Cardiac muscle cell (in vitro differentiated cells and primary cell): Measurements from ENCODE around the gene CATSPERD. TPM values are rescaled to one million over a fixed set of nuclear protein-coding genes. Genes with fewer than 3 reads are reported as not detected.

Source experiments
- DNase-seq, 2 donors: peaks; one replicate each; pipeline versions ENCODE4 v3.0.0 to v3.0.0-alpha.2; 2010 to 2017; ENCODE audit warnings: low read depth in 1 of 2, low spot score in 1 of 2
- H3K27ac ChIP-seq: fragments of 200-600 bp; sonication (generic); 2 replicates; pipeline ENCODE4 v1.5.1; 2016
- H3K27me3 ChIP-seq: fragments of 200-600 bp; sonication (generic); 2 replicates; pipeline ENCODE4 v1.6.0; 2016; ENCODE audit warnings: control low read depth
- H3K36me3 ChIP-seq: fragments of 200-600 bp; sonication (generic); 2 replicates; pipeline ENCODE4 v1.5.1; 2016; ENCODE audit warnings: control low read depth
- H3K4me1 ChIP-seq: fragments of 200-600 bp; sonication (generic); 2 replicates; pipeline ENCODE4 v1.8.1; 2017; ENCODE audit warnings: low read depth, mild to moderate bottlenecking, mixed run types
- H3K4me3 ChIP-seq: fragments of 200-600 bp; sonication (generic); 2 replicates; pipeline ENCODE4 v1.5.1; 2016; ENCODE audit warnings: mild to moderate bottlenecking
- H3K9me3 ChIP-seq: fragments of 200-600 bp; sonication (generic); 2 replicates; pipeline ENCODE4 v1.5.1; 2017; ENCODE audit warnings: low read depth, mild to moderate bottlenecking, control low read depth
- polyA plus RNA-seq: library from polyadenylated mRNA; unstranded; fragments of >200 nt; fragmentation: Nextera tagmentation; extraction: Ambion mirVana; gene quantifications from 2 replicates; pipeline ENCODE4 v1.2.1, GENCODE V29; 2016
- total RNA-seq: library from RNA; depleted of rRNA; stranded (reverse); fragments of >200 nt; gene quantifications from 2 replicates; pipeline ENCODE4 v1.2.3, GENCODE V29; 2016
- TF ChIP-seq, protein P1 (sequence below): IDR thresholded peaks from 2 replicates; pipeline ENCODE4 v1.5.1; 2012; ENCODE audit warnings: low read depth, mild to moderate bottlenecking, low read length

The CATSPERD gene
- total and polyA plus RNA-seq, 2 experiments from 2014 or later = not detected

DNA sequence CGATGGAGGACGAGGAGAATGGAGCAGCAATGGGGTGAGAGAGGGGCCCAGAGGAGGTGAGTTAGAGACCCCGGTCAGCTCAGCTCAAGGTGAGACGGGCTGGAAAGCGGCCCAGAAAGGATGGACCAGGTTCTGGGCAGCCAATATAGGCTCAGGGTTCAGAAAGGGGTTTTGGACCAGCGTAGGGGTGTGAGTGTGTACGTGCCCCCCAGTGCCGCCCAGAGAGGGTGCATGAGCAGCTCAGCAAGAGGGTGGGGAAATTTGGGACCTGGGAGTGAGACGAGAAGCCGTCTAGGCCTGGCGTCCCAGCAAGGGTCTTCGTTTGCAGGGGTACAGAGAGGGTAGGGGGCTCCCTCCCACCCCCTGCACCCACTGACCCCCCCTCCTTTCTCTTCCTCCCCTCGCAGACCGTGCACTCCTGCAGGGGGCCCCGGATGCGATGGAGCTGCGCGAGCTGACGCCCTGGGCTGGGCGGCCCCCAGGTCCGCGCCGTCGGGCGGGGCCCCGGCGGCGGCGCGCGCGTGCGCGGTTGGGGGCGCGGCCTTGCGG, 107.0 kb downstream of the CATSPERD start:
- Histone ChIP-seq H3K9me3 (no peaks in the 10 kb centered on the region), H3K27ac (peak overlapping the region; percentile 99), H3K4me1 (peaks cover 16% of the 10 kb centered on the region), H3K27me3 (no peaks in the 10 kb centered on the region), H3K4me3 (peak overlapping the region; percentile 49), H3K36me3 (no peaks in the 10 kb centered on the region)
- DNase-seq = no peak
- TF ChIP-seq, protein P1, sequence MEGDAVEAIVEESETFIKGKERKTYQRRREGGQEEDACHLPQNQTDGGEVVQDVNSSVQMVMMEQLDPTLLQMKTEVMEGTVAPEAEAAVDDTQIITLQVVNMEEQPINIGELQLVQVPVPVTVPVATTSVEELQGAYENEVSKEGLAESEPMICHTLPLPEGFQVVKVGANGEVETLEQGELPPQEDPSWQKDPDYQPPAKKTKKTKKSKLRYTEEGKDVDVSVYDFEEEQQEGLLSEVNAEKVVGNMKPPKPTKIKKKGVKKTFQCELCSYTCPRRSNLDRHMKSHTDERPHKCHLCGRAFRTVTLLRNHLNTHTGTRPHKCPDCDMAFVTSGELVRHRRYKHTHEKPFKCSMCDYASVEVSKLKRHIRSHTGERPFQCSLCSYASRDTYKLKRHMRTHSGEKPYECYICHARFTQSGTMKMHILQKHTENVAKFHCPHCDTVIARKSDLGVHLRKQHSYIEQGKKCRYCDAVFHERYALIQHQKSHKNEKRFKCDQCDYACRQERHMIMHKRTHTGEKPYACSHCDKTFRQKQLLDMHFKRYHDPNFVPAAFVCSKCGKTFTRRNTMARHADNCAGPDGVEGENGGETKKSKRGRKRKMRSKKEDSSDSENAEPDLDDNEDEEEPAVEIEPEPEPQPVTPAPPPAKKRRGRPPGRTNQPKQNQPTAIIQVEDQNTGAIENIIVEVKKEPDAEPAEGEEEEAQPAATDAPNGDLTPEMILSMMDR = no peak

DNA sequence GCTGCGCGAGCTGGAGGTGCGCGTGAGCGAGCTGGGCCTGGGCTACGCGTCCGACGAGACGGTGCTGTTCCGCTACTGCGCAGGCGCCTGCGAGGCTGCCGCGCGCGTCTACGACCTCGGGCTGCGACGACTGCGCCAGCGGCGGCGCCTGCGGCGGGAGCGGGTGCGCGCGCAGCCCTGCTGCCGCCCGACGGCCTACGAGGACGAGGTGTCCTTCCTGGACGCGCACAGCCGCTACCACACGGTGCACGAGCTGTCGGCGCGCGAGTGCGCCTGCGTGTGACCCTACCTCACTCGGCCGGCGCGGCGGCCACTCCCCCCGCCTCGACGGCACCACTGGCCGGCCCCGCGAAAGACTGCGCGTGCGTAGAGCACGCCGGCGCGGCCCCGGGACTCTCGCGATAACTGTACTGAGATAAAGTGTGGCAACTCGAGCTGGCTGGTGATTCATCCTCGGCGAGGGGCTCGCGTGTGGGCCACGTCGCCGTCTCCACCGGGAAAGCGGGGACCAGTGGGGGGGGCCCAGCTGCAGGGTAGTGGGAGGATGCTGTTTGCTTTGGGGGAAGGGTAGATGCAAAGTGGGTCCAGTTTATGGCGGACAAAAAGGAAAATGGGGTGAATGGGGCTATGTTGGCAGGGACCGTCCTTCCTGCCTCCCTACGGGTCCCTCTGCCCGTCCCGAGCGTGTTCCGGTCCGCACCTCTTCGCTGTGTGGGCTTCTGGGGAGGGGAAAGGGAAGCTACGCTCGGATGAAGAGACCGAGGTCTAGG, 107.6 kb downstream of the CATSPERD start:
- TF ChIP-seq, protein P1 = no peak
- Histone ChIP-seq H3K9me3 (no peaks in the 10 kb centered on the region), H3K27me3 (no peaks in the 10 kb centered on the region), H3K27ac (peak overlapping the region; percentile 99), H3K4me3 (peak overlapping the region; percentile 49), H3K36me3 (no peaks in the 10 kb centered on the region), H3K4me1 (peaks cover 16% of the 10 kb centered on the region)
- peak; percentile 95 to 96 for DNase-seq

Other genes with a start within 250 kb of the CATSPERD start
- 1.3 and 2.4 TPM in 2 replicates for gene TINCR, start 152.7 kb upstream of the CATSPERD start, total RNA-seq
- gene TINCR, start 152.7 kb upstream of the CATSPERD start, polyA plus RNA-seq = 1.9 and 3.7 TPM in 2 replicates
- gene SAFB2, start 97.9 kb upstream of the CATSPERD start, total RNA-seq = 36.3 and 55.5 TPM in 2 replicates
- gene SAFB2, start 97.9 kb upstream of the CATSPERD start, polyA plus RNA-seq = 66.3 and 71.8 TPM in 2 replicates
- gene SAFB, start 97.6 kb upstream of the CATSPERD start, total RNA-seq = 79.5 and 108 TPM in 2 replicates
- 127 and 161 TPM in 2 replicates for gene SAFB, start 97.6 kb upstream of the CATSPERD start, polyA plus RNA-seq
- gene MICOS13, start 40.1 kb upstream of the CATSPERD start, total RNA-seq = 59.1 and 90.7 TPM in 2 replicates
- gene MICOS13, start 40.1 kb upstream of the CATSPERD start, polyA plus RNA-seq = 134 and 173 TPM in 2 replicates
- gene HSD11B1L, start 39.6 kb upstream of the CATSPERD start, total RNA-seq = 62.5 and 80.5 TPM in 2 replicates
- gene HSD11B1L, start 39.6 kb upstream of the CATSPERD start, polyA plus RNA-seq = 60.1 and 61.9 TPM in 2 replicates
- 829 and 1,053 TPM in 2 replicates for gene RPL36, start 30.3 kb upstream of the CATSPERD start, total RNA-seq
- 982 and 1,206 TPM in 2 replicates for gene RPL36, start 30.3 kb upstream of the CATSPERD start, polyA plus RNA-seq
- gene LONP1, start 491 bp upstream of the CATSPERD start, total RNA-seq = 125 and 151 TPM in 2 replicates
- gene LONP1, start 491 bp upstream of the CATSPERD start, polyA plus RNA-seq = 110 TPM in 2 replicates
- 3.6 and 4.9 TPM in 2 replicates for gene PRR22, start 64.1 kb downstream of the CATSPERD start, total RNA-seq
- gene PRR22, start 64.1 kb downstream of the CATSPERD start, polyA plus RNA-seq = 1.9 and 9.7 TPM in 2 replicates
- gene DUS3L, start 70.5 kb downstream of the CATSPERD start, total RNA-seq = 40.9 and 43.4 TPM in 2 replicates
- gene DUS3L, start 70.5 kb downstream of the CATSPERD start, polyA plus RNA-seq = 25.0 and 39.1 TPM in 2 replicates
- gene NRTN, start 84.4 kb downstream of the CATSPERD start, total RNA-seq = 28.2 and 36.1 TPM in 2 replicates
- gene NRTN, start 84.4 kb downstream of the CATSPERD start, polyA plus RNA-seq = 68.2 and 85.8 TPM in 2 replicates
- gene FUT6, start 119.1 kb downstream of the CATSPERD start, total RNA-seq = 0.42 TPM in 1 of 2 replicates, not detected in the other
- gene FUT6, start 119.1 kb downstream of the CATSPERD start, polyA plus RNA-seq = not detected in 2 replicates
- 0.14 and 3.8 TPM in 2 replicates for gene FUT3, start 130.8 kb downstream of the CATSPERD start, total RNA-seq
- 0.92 TPM in 1 of 2 replicates, not detected in the other for gene FUT3, start 130.8 kb downstream of the CATSPERD start, polyA plus RNA-seq
- gene FUT5, start 149.9 kb downstream of the CATSPERD start, total RNA-seq = 1.5 TPM in 1 of 2 replicates, not detected in the other
- gene FUT5, start 149.9 kb downstream of the CATSPERD start, polyA plus RNA-seq = 8.9 TPM in 1 of 2 replicates, not detected in the other
- 295 and 485 TPM in 2 replicates for gene NDUFA11, start 183.2 kb downstream of the CATSPERD start, total RNA-seq
- gene NDUFA11, start 183.2 kb downstream of the CATSPERD start, polyA plus RNA-seq = 738 and 760 TPM in 2 replicates
- gene VMAC, start 184.2 kb downstream of the CATSPERD start, total RNA-seq = 13.0 and 23.1 TPM in 2 replicates
- gene VMAC, start 184.2 kb downstream of the CATSPERD start, polyA plus RNA-seq = 3.9 and 6.2 TPM in 2 replicates
- 14.4 and 23.6 TPM in 2 replicates for gene CAPS, start 193.6 kb downstream of the CATSPERD start, total RNA-seq
- 14.1 and 17.7 TPM in 2 replicates for gene CAPS, start 193.6 kb downstream of the CATSPERD start, polyA plus RNA-seq